K562 (cell line): ENCODE measurements around the gene TBC1D20. TPM values are rescaled to one million over a fixed set of nuclear protein-coding genes. Genes with fewer than 3 reads are reported as not detected.

Experiments
- ATF6 ChIP-seq: sonication (generic); formaldehyde crosslinking; IDR thresholded peaks from 2 replicates; pipeline ENCODE4 v1.4.0; 2020; ENCODE audit warnings: mild to moderate bottlenecking, missing genetic modification reagents
- EWSR1 ChIP-seq: fragments of 450-650 bp; IDR thresholded peaks from 2 replicates; pipeline ENCODE4 v1.6.1; 2018; ENCODE audit warnings: borderline replicate concordance, mild to moderate bottlenecking, low read depth, moderate library complexity; ENCODE audit not compliant: partially characterized antibody
- FOXA3 ChIP-seq, 2 experiments: fragments of 450-650 bp in 1 of 2; sonication (generic) in 1 of 2; formaldehyde crosslinking; IDR thresholded peaks in 1 of 2; conservative IDR thresholded peaks in 1 of 2; 2 replicates each; pipeline versions ENCODE4 v1.4.0 to v1.8.0; 2020 to 2022; ENCODE audit warnings: mild to moderate bottlenecking in 2 of 2, missing genetic modification reagents in 1 of 2
- KLF6 ChIP-seq: fragments of 250-450 bp; sonication (Bioruptor Pico); IDR thresholded peaks from 2 replicates; pipeline ENCODE4 v1.4.0; 2020; ENCODE audit warnings: mild to moderate bottlenecking, moderate library complexity, borderline replicate concordance
- LEF1 ChIP-seq: fragments of 450-650 bp; IDR thresholded peaks from 2 replicates; pipeline ENCODE4 v1.6.1; 2016; ENCODE audit warnings: mild to moderate bottlenecking
- NELFE ChIP-seq: IDR thresholded peaks from 2 replicates; pipeline ENCODE4 v1.6.1; 2011; ENCODE audit warnings: mild to moderate bottlenecking; ENCODE audit not compliant: insufficient read depth, insufficient read length
- NR2C1 ChIP-seq, 2 experiments: fragments of 450-650 bp; IDR thresholded peaks; 2 replicates each; pipeline ENCODE4 v1.6.1; 2017; ENCODE audit warnings: mild to moderate bottlenecking in 2 of 2, antibody characterized with exemption in 1 of 2, inconsistent platforms in 1 of 2, missing compliant biosample characterization in 1 of 2, missing genetic modification characterization in 1 of 2
- PHB2 ChIP-seq: fragments of 450-650 bp; IDR thresholded peaks from 2 replicates; pipeline ENCODE4 v1.6.1; 2017; ENCODE audit warnings: low read depth
- SOX6 ChIP-seq: fragments of 450-650 bp; IDR thresholded peaks from 2 replicates; pipeline ENCODE4 v1.6.1; 2014; ENCODE audit warnings: mild to moderate bottlenecking
- ZNF134 ChIP-seq: fragments of 250-450 bp; sonication (Bioruptor Pico); conservative IDR thresholded peaks from 2 replicates; pipeline ENCODE4 v1.4.0; 2020
- polyA plus RNA-seq, 8 experiments: library from polyadenylated mRNA; depleted of rRNA in 4 of 8; stranded (reverse) in 5 of 8; unstranded in 3 of 8; fragments of >200 nt; fragmentation: Nextera tagmentation in 2 of 8; fragmentation: Illumina TruSeq in 1 of 8; extraction: Ambion mirVana in 2 of 8; extraction: Trizol in 1 of 8; gene quantifications; 2 replicates each; pipeline versions ENCODE4 v1.2.1 to v1.2.3, GENCODE V29; 2011 to 2014; ENCODE audit warnings: inconsistent platforms in 1 of 8, missing spikeins in 1 of 8
- total RNA-seq, 7 experiments: library from RNA; depleted of rRNA in 6 of 7; stranded (reverse); fragments of >200 nt in 6 of 7; fragmentation: Illumina TruSeq in 2 of 7; extraction: Trizol in 2 of 7; gene quantifications; 2 replicates each; pipeline versions ENCODE4 v1.2.1 to v1.2.3, GENCODE V29; 2011 to 2021; ENCODE audit warnings: low replicate concordance in 1 of 7
- TF ChIP-seq, protein P1 (sequence below): sonication (generic); formaldehyde crosslinking; IDR thresholded peaks from 2 replicates; pipeline ENCODE4 v1.8.1; 2023; ENCODE audit warnings: mild to moderate bottlenecking, missing genetic modification reagents
- TF ChIP-seq, protein P2 (sequence below): fragments of 450-650 bp; IDR thresholded peaks from one replicate; pipeline ENCODE4 v1.6.1; 2018; ENCODE audit warnings: mild to moderate bottlenecking, moderate library complexity; ENCODE audit not compliant: partially characterized antibody
- TF ChIP-seq, protein P3 (sequence below): fragments of 450-650 bp; formaldehyde crosslinking; IDR thresholded peaks from 2 replicates; pipeline ENCODE4 v1.4.0; 2020; ENCODE audit warnings: mild to moderate bottlenecking, mixed read lengths

The TBC1D20 gene
- total and polyA plus RNA-seq, 9 of the 15 experiments (the other 6 are each of a cell fraction or from before 2014, with no cell fraction given) = 7.0 to 25.3 (median 15.1) TPM

DNA sequence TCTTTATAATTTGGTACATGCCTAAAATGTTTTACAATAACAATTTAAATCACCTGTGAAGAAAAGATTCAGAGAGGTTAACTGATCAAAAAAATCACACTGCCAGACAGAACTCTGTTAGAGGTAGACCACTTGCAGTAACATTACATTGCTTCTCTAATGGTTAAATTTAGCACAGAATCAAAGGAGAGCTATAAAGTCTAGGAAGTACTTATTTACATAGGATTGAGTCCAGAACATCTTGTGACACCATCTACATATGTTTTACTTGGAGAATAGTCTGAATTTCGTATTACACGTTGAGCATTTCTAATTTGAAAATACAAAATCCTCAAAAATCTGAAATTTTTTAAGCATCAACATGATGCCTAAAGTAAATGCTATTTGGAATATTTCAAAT is 17.2 kb upstream of the TBC1D20 start (continued):
- TF ChIP-seq, protein P1, sequence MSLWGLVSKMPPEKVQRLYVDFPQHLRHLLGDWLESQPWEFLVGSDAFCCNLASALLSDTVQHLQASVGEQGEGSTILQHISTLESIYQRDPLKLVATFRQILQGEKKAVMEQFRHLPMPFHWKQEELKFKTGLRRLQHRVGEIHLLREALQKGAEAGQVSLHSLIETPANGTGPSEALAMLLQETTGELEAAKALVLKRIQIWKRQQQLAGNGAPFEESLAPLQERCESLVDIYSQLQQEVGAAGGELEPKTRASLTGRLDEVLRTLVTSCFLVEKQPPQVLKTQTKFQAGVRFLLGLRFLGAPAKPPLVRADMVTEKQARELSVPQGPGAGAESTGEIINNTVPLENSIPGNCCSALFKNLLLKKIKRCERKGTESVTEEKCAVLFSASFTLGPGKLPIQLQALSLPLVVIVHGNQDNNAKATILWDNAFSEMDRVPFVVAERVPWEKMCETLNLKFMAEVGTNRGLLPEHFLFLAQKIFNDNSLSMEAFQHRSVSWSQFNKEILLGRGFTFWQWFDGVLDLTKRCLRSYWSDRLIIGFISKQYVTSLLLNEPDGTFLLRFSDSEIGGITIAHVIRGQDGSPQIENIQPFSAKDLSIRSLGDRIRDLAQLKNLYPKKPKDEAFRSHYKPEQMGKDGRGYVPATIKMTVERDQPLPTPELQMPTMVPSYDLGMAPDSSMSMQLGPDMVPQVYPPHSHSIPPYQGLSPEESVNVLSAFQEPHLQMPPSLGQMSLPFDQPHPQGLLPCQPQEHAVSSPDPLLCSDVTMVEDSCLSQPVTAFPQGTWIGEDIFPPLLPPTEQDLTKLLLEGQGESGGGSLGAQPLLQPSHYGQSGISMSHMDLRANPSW = no peak
- TF ChIP-seq EWSR1 (no peak), ATF6 (CRISPR knock-in tag) (no peak), FOXA3 (CRISPR knock-in tag; conservative IDR thresholded peaks at IDR 0.05 in 1 of 2, IDR thresholded peaks at IDR 0.05 in 1 of 2) (no peak), KLF6 (CRISPR knock-in tag) (no peak), LEF1 (no peak), NR2C1 (IDR thresholded peaks at IDR 0.05) (no peak), NR2C1 (tag; IDR thresholded peaks at IDR 0.05) (no peak), ZNF134 (CRISPR knock-in tag) (no peak), PHB2 (no peak), NELFE (no peak), SOX6 (no peak)
- TF ChIP-seq, protein P2, sequence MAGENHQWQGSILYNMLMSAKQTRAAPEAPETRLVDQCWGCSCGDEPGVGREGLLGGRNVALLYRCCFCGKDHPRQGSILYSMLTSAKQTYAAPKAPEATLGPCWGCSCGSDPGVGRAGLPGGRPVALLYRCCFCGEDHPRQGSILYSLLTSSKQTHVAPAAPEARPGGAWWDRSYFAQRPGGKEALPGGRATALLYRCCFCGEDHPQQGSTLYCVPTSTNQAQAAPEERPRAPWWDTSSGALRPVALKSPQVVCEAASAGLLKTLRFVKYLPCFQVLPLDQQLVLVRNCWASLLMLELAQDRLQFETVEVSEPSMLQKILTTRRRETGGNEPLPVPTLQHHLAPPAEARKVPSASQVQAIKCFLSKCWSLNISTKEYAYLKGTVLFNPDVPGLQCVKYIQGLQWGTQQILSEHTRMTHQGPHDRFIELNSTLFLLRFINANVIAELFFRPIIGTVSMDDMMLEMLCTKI = no peak
- TF ChIP-seq, protein P3, sequence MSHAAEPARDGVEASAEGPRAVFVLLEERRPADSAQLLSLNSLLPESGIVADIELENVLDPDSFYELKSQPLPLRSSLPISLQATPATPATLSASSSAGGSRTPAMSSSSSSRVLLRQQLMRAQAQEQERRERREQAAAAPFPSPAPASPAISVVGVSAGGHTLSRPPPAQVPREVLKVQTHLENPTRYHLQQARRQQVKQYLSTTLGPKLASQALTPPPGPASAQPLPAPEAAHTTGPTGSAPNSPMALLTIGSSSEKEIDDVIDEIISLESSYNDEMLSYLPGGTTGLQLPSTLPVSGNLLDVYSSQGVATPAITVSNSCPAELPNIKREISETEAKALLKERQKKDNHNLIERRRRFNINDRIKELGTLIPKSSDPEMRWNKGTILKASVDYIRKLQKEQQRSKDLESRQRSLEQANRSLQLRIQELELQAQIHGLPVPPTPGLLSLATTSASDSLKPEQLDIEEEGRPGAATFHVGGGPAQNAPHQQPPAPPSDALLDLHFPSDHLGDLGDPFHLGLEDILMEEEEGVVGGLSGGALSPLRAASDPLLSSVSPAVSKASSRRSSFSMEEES = no peak
